Spleen (tissue), 7 donors: ENCODE data around the gene PRKG2.

Experiments used
- CTCF ChIP-seq, 11 experiments: fragments of 200-600 bp in 7 of 11; fragments of 450-650 bp in 4 of 11; sonication (generic) in 4 of 11; IDR thresholded peaks in 8 of 11; conservative IDR thresholded peaks in 3 of 11; 1 replicate in 7 of 11; 2 replicates in 4 of 11; pipeline versions ENCODE4 v1.4.0 to v1.8.0; 2016 to 2021; ENCODE audit warnings: antibody characterized with exemption in 11 of 11, inconsistent platforms in 4 of 11, mild to moderate bottlenecking in 1 of 11
- POLR2AphosphoS5 ChIP-seq, 3 donors: sonication (generic); formaldehyde crosslinking; IDR thresholded peaks; one replicate each; pipeline ENCODE4 v1.5.1; 2017; ENCODE audit warnings: antibody characterized with exemption in 3 of 3
- donor health status: DM: no; HTN: no; CAD: no; lungs with moderate emphysema.
- donor health status: DM: no; HTN: no; CAD: no.
- donor health status: DM: no; HTN: no; CAD: no.

GRCh38 chr4:81213671-81214070, 1.4 kb downstream of the PRKG2 start:
- TF ChIP-seq POLR2AphosphoS5 (IDR thresholded peaks at IDR 0.05) (no peak), CTCF (IDR thresholded peaks at IDR 0.05 in 8 of 11, conservative IDR thresholded peaks at IDR 0.05 in 3 of 11) (no peak)
